SK-N-MC (cell line): ENCODE data around the gene GMDS.

Source experiments
- DNase-seq: peaks from one replicate; pipeline ENCODE4 v3.0.0-alpha.2; 2011; ENCODE audit warnings: low read depth, low spot score
- H3K27ac ChIP-seq: fragments of 200-600 bp; sonication (generic); 2 replicates; pipeline ENCODE4 v1.5.1; 2016; ENCODE audit warnings: mixed run types
- H3K36me3 ChIP-seq: fragments of 200-600 bp; sonication (generic); 2 replicates; pipeline ENCODE4 v1.6.1; 2017; ENCODE audit warnings: antibody characterized with exemption, low read length, mixed read lengths; ENCODE audit not compliant: insufficient read depth
- H3K4me3 ChIP-seq: fragments of 200-600 bp; sonication (generic); 2 replicates; pipeline ENCODE4 v1.5.1; 2016
- H3K9ac ChIP-seq: fragments of 200-600 bp; sonication (generic); 2 replicates; pipeline ENCODE4 v1.8.0; 2017; ENCODE audit warnings: mixed run types, mixed read lengths; ENCODE audit not compliant: insufficient read length
- H3K9me3 ChIP-seq: fragments of 200-600 bp; sonication (generic); 2 replicates; pipeline ENCODE4 v1.6.1; 2017; ENCODE audit warnings: low read depth, mild to moderate bottlenecking, antibody characterized with exemption, low read length, moderate library complexity, mixed read lengths
- EZH2 ChIP-seq: fragments of 200-600 bp; sonication (generic); IDR thresholded peaks from one replicate; pipeline ENCODE4 v1.6.1; 2017; ENCODE audit warnings: antibody characterized with exemption
- FOXP2 ChIP-seq: optimal IDR thresholded peaks from 2 replicates; pipeline ENCODE3; 2011; ENCODE audit warnings: mild to moderate bottlenecking, moderate library complexity; ENCODE audit not compliant: insufficient read depth; ENCODE audit errors: extremely low read length, control extremely low read depth
- POLR2AphosphoS5 ChIP-seq: IDR thresholded peaks from 2 replicates; pipeline ENCODE4 v1.6.1; 2012; ENCODE audit warnings: mild to moderate bottlenecking, low read depth, low read length, borderline replicate concordance

GMDS gene

DNA sequence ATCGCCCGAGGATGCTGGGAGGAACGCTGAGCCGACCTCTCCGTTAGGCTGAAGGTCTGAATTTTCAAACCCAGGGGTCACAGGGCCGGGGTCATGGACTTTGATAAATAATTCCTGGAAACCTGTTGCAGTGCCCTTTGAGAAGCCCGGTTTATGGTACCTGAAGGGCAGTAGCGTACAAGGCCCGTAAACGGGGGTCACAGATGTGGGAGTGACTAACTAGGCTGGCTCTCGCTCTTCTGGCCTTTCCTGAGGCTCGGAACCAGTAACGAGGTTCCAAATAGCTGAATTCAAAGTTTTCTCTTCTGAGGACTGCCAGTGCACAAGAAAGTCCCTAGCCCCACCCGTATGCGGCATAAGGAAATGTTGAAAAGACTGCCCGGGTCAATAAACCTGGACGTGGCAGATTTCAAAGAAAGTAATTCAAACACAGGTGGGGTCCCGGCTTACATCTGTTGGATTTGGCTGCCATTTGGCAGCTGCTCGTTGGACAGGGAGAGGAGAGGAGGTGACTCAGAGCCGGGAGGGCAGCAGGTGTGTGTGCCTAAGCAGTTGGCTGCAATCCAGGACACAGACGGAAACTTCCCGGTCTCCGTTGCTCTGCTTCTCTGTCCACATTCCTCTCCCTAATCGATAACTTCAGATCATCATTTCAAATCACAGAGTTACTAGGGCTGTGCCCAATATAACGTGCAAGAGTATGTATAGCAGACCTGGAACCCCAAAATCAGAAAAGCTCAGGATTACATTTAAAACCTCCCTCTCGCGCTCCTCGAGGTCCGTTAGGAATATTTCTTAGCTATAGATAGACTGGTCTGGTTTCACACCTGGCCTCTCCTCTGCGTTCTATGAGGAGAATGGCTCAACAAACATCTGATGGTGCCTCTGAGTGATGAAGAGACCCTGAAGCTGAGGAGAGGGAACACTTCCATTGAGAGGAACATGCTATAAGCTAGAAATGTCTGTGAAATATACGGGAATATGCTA is 765 bp upstream of the GMDS start:
- peak overlapping the region; percentile 97 for H3K4me3 ChIP-seq
- DNase-seq, result no peak

DNA sequence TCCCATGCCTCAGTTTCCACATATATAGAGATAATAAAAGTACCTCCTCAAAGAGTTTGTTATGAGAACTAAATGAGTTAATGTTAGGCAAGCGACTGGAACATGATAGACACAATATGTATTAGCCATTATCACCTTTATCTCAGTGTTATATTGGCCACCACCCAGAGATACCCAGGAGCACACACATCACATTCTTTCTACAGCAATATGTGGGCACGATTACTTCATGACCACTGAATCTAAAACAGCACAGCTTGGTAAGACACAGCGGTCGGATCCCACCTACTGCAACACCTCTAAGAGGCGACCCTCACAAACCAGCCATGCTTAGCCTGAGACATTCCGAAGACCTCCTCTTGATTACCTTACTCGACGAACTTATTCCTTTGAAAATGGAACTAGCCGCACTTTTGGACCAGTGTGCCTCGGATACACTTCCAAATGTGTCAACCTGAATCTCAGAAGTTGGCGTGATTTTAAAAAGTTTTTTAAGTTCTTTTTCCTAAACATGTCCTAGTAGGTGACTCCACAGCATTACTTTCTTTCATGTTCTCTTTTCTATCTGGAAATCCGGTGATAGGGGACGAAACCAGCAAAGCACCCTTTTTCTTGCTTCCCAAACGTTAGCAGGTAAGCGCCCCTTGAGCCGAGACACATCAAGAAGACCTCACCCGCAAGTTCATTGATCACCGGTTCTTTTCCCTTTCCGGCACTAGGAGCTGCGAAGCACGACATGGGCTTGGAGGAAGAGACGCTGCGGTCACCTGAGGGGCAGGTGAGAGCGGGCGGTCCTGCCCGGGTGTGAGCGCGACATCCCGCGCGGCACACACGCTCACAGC is 923 bp downstream of the GMDS start:
- no peaks in the 10 kb centered on the region for H3K9me3 ChIP-seq
- peak overlapping the region; percentile 68 for H3K9ac ChIP-seq
- no peak overlapping the region for H3K27ac ChIP-seq
- H3K36me3 ChIP-seq, result no peaks in the 10 kb centered on the region
- TF ChIP-seq FOXP2 (no peak), EZH2 (no peak), POLR2AphosphoS5 (no peak)
- no peak for DNase-seq
- H3K4me3 ChIP-seq, result peak overlapping the region; percentile 97

More for the DNA sequence above, 765 bp upstream of the GMDS start:
- peak overlapping the region; percentile 96 for H3K9ac ChIP-seq
- H3K36me3 ChIP-seq, result no peaks in the 10 kb centered on the region
- H3K27ac ChIP-seq, result no peak overlapping the region
- no peak for TF ChIP-seq FOXP2
- no peaks in the 10 kb centered on the region for H3K9me3 ChIP-seq

DNA sequence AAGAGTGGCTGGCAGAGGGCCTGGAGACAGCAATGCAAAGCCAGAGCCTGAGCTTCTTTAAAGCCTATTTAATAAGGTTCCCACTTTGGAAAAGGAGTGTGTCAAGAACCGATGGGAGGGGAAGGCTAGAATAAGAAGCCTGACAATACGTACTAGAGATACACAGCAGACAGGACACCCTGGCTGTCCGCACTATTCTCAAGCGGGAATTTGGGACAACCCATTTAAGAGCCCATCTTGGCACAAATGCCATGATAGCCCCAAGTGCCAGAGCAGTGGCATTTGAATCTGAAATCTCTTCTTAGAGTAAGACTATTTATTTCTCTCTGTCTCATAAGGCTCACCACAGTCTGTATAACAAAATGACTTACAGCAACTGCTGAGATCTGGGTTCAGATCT is 3.1 kb downstream of the GMDS start:
- Histone ChIP-seq H3K27ac (no peak overlapping the region), H3K9ac (no peak overlapping the region), H3K36me3 (no peaks in the 10 kb centered on the region), H3K4me3 (no peak overlapping the region), H3K9me3 (no peaks in the 10 kb centered on the region)
- no peak for DNase-seq
- TF ChIP-seq EZH2 (no peak), FOXP2 (no peak), POLR2AphosphoS5 (no peak)

DNA sequence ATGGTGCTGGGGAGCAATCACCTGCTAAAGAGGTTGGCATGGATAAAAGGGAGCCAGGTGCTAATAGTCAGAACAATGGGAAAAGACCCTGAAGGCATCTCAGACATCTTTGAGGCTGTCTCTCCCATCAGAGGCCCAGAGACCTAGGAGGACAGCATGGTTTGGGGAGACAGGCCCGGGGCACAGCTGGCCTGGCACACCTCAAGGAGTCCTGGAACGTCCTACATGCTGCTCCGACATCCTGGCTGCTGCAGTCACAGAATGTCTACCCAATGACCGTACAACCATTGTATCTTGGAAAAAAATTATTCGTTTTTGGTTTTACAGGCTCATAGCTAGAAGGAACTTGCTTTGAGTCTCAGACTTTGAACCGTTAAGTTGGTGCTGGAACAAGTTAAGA is 4.4 kb downstream of the GMDS start:
- no peak overlapping the region for H3K27ac ChIP-seq

DNA sequence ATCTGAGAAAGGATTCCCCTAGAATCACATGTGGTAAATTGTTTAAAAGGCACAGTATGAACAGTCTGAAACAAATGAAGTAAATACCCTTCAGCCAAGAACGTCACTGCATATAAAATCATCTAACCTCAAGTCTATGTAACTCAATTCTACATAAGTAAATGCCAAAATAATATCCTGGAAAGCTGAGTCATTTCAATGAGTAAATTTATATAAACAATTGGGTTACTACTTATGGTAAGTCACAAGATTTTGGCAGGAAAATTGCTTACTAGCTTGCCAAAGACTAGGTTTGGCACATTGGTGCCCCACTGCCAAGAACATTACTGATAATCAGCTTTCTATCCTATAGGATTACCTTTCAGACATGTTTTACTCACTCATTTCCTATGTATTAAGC is 8.4 kb downstream of the GMDS start:
- no peak for DNase-seq
- Histone ChIP-seq H3K4me3 (no peak overlapping the region), H3K36me3 (no peaks in the 10 kb centered on the region), H3K9me3 (no peaks in the 10 kb centered on the region), H3K9ac (no peak overlapping the region), H3K27ac (0 out of 2 replicates have a peak overlapping the region, but pooled peaks have one; percentile 16)
- TF ChIP-seq EZH2 (no peak), FOXP2 (no peak), POLR2AphosphoS5 (no peak)

More for the DNA sequence above, 4.4 kb downstream of the GMDS start:
- no peak for TF ChIP-seq EZH2
- TF ChIP-seq POLR2AphosphoS5, result no peak
- TF ChIP-seq FOXP2, result no peak
- no peaks in the 10 kb centered on the region for H3K9me3 ChIP-seq
- H3K36me3 ChIP-seq, result no peaks in the 10 kb centered on the region
- H3K9ac ChIP-seq, result no peak overlapping the region
- no peak overlapping the region for H3K4me3 ChIP-seq
- DNase-seq, result no peak

GRCh38 chr6:2235777-2236495 is 9.5 kb downstream of the GMDS start:
- no peak overlapping the region for H3K4me3 ChIP-seq
- no peak overlapping the region for H3K27ac ChIP-seq
- no peak overlapping the region for H3K9ac ChIP-seq
- no peaks in the 10 kb centered on the region for H3K9me3 ChIP-seq
- DNase-seq, result no peak
- no peak for TF ChIP-seq FOXP2
- no peak for TF ChIP-seq POLR2AphosphoS5
- TF ChIP-seq EZH2, result no peak
- no peaks in the 10 kb centered on the region for H3K36me3 ChIP-seq

DNA sequence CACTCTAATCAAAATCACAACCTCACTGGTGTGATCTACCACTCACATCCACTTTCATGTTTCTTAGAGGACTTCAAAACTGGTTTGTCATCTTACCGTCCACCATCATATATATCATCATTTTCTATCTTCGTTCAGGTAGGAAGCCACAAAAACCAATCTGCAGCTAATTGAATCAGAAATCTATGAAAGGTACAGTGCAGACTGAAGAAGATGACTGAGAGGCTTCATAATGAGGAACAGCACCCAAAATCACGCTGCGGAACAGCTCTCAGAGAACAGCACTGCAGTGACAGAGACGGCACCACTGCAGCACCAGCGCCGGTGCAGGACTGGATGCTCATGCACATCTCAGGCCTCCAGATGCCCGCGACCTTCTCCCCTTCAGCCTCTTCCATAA is 13.0 kb downstream of the GMDS start:
- no peak for TF ChIP-seq POLR2AphosphoS5
- no peak for TF ChIP-seq EZH2
- TF ChIP-seq FOXP2, result no peak
- Histone ChIP-seq H3K9ac (no peak overlapping the region), H3K9me3 (no peaks in the 10 kb centered on the region), H3K27ac (no peak overlapping the region), H3K36me3 (no peaks in the 10 kb centered on the region), H3K4me3 (no peak overlapping the region)
- no peak for DNase-seq

DNA sequence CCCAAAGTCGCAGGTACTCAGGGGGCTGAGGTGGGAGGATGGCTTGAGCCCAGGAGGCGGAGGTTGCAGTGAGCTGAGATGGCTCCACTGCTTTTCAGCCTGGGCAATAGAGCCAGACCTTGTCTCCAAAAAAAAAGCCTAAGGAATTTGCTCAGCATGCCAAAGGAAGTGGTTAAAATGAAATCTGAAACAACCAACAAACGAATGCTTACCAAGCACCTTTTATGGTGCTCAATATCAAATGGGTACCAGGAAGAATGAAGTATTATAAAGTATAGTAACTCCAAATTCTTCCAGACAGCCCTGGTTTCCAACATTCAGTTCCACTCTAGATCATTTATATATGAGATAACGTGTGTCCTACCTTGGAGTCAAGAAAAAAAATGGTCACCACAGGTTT is 14.0 kb downstream of the GMDS start:
- Histone ChIP-seq H3K4me3 (peak overlapping the region; percentile 17; the same call in 1 of the 2 replicates), H3K27ac (peak overlapping the region; percentile 72), H3K36me3 (no peaks in the 10 kb centered on the region), H3K9ac (no peak overlapping the region), H3K9me3 (no peaks in the 10 kb centered on the region)
- TF ChIP-seq EZH2 (no peak), POLR2AphosphoS5 (no peak), FOXP2 (no peak)
- DNase-seq, result no peak
